ENCODE measurements around the gene UBQLN3.

Gene UBQLN3

DNA sequence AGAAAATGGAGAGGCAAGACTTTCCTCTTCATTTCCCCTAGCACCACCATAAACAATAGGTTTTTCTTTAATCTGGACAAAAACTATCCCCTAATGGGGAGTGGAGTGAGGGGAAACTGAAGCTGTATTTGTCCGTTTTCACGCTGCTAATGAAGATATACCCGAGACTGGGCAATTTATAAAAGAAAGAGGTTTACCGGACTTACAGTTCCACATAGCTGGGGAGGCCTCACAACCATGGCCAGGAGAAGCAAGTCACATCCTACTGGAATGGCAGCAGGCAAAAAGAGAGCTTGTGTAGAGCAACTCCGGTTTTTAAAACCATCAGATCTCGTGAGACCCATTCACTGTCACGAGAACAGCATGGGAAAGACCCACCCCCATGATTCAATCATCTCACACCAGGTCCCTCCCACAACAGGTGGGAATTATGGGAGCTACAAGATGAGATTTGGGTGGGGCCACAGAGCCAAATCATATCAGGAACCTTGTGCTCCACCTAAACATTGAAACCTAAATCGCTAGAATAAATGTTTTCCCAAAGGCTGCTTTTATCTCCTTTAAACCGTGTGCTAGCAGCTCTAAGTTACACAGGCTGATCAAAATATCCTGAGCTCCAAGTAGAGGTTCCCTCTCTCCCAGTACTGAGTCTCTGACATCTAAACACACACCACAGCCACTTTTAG is 4.3 kb downstream of the UBQLN3 start:
- DNase-seq = no peak

- no peak for DNase-seq
Observed at GRCh38 chr11:5504403-5504921, 5.3 kb downstream of the UBQLN3 start.

- DNase-seq = no peak
Observed at GRCh38 chr11:5500393-5500801, 9.4 kb downstream of the UBQLN3 start.

GRCh38 chr11:5499671-5500070 is 10.1 kb downstream of the UBQLN3 start:
- DNase-seq = no peak

DNA sequence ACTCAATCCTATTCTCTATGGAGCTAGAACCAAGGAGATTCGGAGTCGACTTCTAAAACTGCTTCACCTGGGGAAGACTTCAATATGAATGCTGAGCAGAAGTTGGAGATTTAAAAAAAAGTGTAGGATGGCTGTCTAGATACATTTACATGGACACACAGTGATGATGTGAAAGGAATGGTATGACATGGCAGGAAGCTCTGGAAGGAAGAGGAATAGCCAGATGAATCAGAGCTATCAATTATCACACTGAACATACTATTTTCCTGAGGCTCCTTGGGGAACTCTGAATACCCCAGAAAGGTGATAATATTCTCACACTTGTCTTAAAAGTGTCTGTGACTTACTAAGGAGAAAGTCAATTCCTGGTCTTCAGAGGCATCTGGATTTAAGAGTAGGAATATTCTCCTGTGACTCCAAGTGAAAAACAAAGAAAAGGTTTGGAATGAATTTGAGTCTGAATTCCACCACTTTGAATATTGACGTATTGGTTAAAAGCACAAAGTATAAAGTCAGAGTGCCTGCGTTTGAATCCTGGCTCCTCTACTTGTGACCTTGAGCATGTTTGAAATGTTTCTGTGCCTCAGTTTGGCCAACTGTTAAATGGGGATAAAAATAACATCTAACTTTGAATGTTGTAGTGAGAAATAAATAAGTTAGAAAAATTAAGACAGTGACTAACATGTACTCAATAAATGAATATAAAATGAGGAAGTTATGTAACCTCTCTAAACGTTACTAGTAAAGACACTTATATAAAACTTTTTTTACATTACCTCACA is 20.0 kb downstream of the UBQLN3 start:
- no peak for DNase-seq

- DNase-seq = no peak
Observed at GRCh38 chr11:5488798-5489399, 20.9 kb downstream of the UBQLN3 start.

GRCh38 chr11:5488385-5488784 is 21.4 kb downstream of the UBQLN3 start, which contains the start of gene OR52D1:
TSS of gene OR52D1 (plus strand) at chr11:5488685. CDS start at chr11:5488707, 22 bp downstream.
- DNase-seq = no peak

- no peak for DNase-seq
Observed at GRCh38 chr11:5486421-5486820, 23.3 kb downstream of the UBQLN3 start.

GRCh38 chr11:5486003-5486402 is 23.8 kb downstream of the UBQLN3 start:
- DNase-seq = no peak

DNA sequence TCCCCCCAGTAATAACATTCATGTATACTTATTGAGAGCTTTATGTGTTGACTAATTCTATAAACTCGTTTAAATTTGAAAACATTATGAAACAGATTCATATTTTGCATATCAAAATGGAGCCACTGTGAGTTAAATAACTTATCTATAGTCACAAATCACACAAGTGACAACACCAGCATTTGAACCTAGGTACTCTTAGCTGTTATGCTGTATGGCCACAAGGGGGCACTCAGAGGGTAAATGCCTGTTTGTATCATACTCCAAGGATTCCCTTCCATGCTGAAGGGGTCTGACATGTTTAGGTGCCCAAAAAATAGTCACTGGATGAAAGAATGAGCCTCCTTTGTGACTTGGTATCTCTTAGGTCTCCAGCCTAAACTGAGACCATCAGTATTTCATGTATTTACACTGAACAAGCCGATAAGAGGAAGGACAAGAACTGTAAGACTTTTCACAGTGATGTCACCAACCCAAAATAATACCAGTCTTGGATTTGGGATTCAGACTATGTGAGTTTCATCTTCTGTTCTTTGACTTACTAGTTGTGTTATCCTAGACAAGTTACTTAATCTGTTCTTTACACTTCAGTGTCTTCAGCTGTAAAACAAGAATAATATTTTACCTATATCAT is 33.5 kb downstream of the UBQLN3 start:
- DNase-seq = peak in 9 of 56 donors; percentile 2 to 13 (median 4)

- no peak for DNase-seq
Observed at GRCh38 chr11:5473921-5474320, 35.8 kb downstream of the UBQLN3 start.

- no peak for DNase-seq
Observed at GRCh38 chr11:5467527-5467926, 42.2 kb downstream of the UBQLN3 start.

GRCh38 chr11:5460983-5461621 is 48.7 kb downstream of the UBQLN3 start:
- no peak for DNase-seq

Measured in amygdala (tissue), 56 donors.